Liver (tissue), 9 donors: ENCODE results near the gene EXOSC3. TPM values are rescaled to one million over a fixed set of nuclear protein-coding genes. Genes with fewer than 3 reads are reported as not detected.

Experiments
- DNase-seq: peaks from one replicate; pipeline ENCODE4 v3.0.0-alpha.2; 2017; ENCODE audit warnings: low spot score
- H3K27ac ChIP-seq, 2 donors: one replicate each; pipeline ENCODE4 v1.7.0; 2013; ENCODE audit warnings: inconsistent platforms in 2 of 2, low read length in 2 of 2, control low read depth in 1 of 2, low read depth in 1 of 2, mild to moderate bottlenecking in 1 of 2
- H3K27me3 ChIP-seq, 4 donors: one replicate each; pipeline versions ENCODE4 v1.6.1 to v1.7.0; 2013; ENCODE audit warnings: low read length in 3 of 4, inconsistent platforms in 1 of 4, mild to moderate bottlenecking in 1 of 4, moderate library complexity in 1 of 4; ENCODE audit not compliant: control insufficient read depth in 4 of 4, insufficient read depth in 4 of 4
- H3K36me3 ChIP-seq, 4 donors: one replicate each; pipeline versions ENCODE4 v1.6.1 to v1.7.0; 2013; ENCODE audit warnings: low read length in 3 of 4, mild to moderate bottlenecking in 3 of 4, low read depth in 1 of 4, moderate library complexity in 1 of 4; ENCODE audit not compliant: control insufficient read depth in 4 of 4, insufficient read depth in 3 of 4
- H3K4me1 ChIP-seq, 4 donors: one replicate each; pipeline versions ENCODE4 v1.6.1 to v1.7.0; 2013; ENCODE audit warnings: low read length in 3 of 4, mild to moderate bottlenecking in 3 of 4, moderate library complexity in 1 of 4; ENCODE audit not compliant: control insufficient read depth in 4 of 4, insufficient read depth in 4 of 4
- H3K4me3 ChIP-seq, 3 donors: one replicate each; pipeline versions ENCODE4 v1.6.1 to v1.7.0; 2013; ENCODE audit warnings: low read length in 3 of 3, control low read depth in 1 of 3, low read depth in 1 of 3, mild to moderate bottlenecking in 1 of 3
- H3K9ac ChIP-seq, 2 donors: one replicate each; pipeline ENCODE4 v1.7.0; 2013; ENCODE audit warnings: low read length in 2 of 2, mild to moderate bottlenecking in 2 of 2, moderate library complexity in 2 of 2, control low read depth in 1 of 2, low read depth in 1 of 2
- H3K9me3 ChIP-seq, 4 donors: one replicate each; pipeline versions ENCODE4 v1.6.1 to v1.7.0; 2013; ENCODE audit warnings: low read length in 3 of 4; ENCODE audit not compliant: control insufficient read depth in 4 of 4
- CTCF ChIP-seq: fragments of 150-350 bp; IDR thresholded peaks from 2 replicates; pipeline ENCODE4 v1.5.1; 2017; ENCODE audit warnings: improper control_type of control experiment, low read depth, low read length; ENCODE audit not compliant: missing input control
- EGR1 ChIP-seq, 2 donors: IDR thresholded peaks; 2 replicates each; pipeline ENCODE4 v1.6.1; 2016 to 2018; ENCODE audit warnings: antibody characterized with exemption in 2 of 2, low read depth in 2 of 2
- FOXA1 ChIP-seq: IDR thresholded peaks from 2 replicates; pipeline ENCODE4 v1.6.1; 2016; ENCODE audit warnings: antibody characterized with exemption
- FOXA2 ChIP-seq: IDR thresholded peaks from 2 replicates; pipeline ENCODE4 v1.6.1; 2016; ENCODE audit warnings: antibody characterized with exemption
- GABPA ChIP-seq, 2 donors: IDR thresholded peaks in 1 of 2; conservative IDR thresholded peaks in 1 of 2; 2 replicates each; pipeline ENCODE4 v1.6.1; 2016; ENCODE audit warnings: antibody characterized with exemption in 2 of 2, mild to moderate bottlenecking in 1 of 2, moderate library complexity in 1 of 2
- HNF4A ChIP-seq, 2 donors: conservative IDR thresholded peaks; 2 replicates each; pipeline ENCODE4 v1.6.1; 2016; ENCODE audit warnings: antibody characterized with exemption in 2 of 2, mild to moderate bottlenecking in 2 of 2
- HNF4G ChIP-seq: IDR thresholded peaks from 2 replicates; pipeline ENCODE4 v1.6.1; 2016; ENCODE audit warnings: antibody characterized with exemption
- JUND ChIP-seq, 2 donors: IDR thresholded peaks; 2 replicates each; pipeline ENCODE4 v1.6.1; 2016; ENCODE audit warnings: antibody characterized with exemption in 2 of 2
- NR2F2 ChIP-seq: IDR thresholded peaks from 2 replicates; pipeline ENCODE4 v1.6.1; 2016; ENCODE audit warnings: antibody characterized with exemption
- RAD21 ChIP-seq, 2 donors: IDR thresholded peaks; 2 replicates each; pipeline ENCODE4 v1.6.1; 2016; ENCODE audit warnings: antibody characterized with exemption in 2 of 2, mild to moderate bottlenecking in 2 of 2
- RXRA ChIP-seq, 2 donors: IDR thresholded peaks; 2 replicates each; pipeline ENCODE4 v1.6.1; 2017 to 2018; ENCODE audit warnings: antibody characterized with exemption in 2 of 2, mild to moderate bottlenecking in 1 of 2
- SP1 ChIP-seq: IDR thresholded peaks from 2 replicates; pipeline ENCODE4 v1.6.1; 2018; ENCODE audit warnings: antibody characterized with exemption, mild to moderate bottlenecking
- TAF1 ChIP-seq: conservative IDR thresholded peaks from 2 replicates; pipeline ENCODE4 v1.6.1; 2016; ENCODE audit warnings: antibody characterized with exemption, mild to moderate bottlenecking
- YY1 ChIP-seq: IDR thresholded peaks from 2 replicates; pipeline ENCODE4 v1.6.1; 2016; ENCODE audit warnings: antibody characterized with exemption, mild to moderate bottlenecking
- ZBTB33 ChIP-seq: IDR thresholded peaks from 2 replicates; pipeline ENCODE4 v1.6.1; 2016; ENCODE audit warnings: antibody characterized with exemption
- WGBS: extraction: QIAGEN DNeasy Blood & Tissue Kit; methylation state at CpG from one replicate; pipeline ENCODE4 v1.1.7; 2013; 5-methylcytosine and 5-hydroxymethylcytosine counted together
- polyA plus RNA-seq, 2 donors: library from polyadenylated mRNA; stranded (reverse) in 1 of 2; unstranded in 1 of 2; fragments of 200-250 nt in 1 of 2; fragments of >200 nt in 1 of 2; fragmentation: Nextera tagmentation in 1 of 2; extraction: Ambion mirVana in 1 of 2; gene quantifications; one replicate each; pipeline versions ENCODE4 v1.2.1 to v1.2.3, GENCODE V29; 2013 to 2015
- total RNA-seq, 2 donors: library from RNA; depleted of rRNA; stranded (reverse); fragments of >200 nt; gene quantifications; one replicate each; pipeline ENCODE4 v1.2.3, GENCODE V29; 2014
- TF ChIP-seq, protein P1 (sequence below): IDR thresholded peaks from 2 replicates; pipeline ENCODE4 v1.6.1; 2016; ENCODE audit warnings: antibody characterized with exemption, mild to moderate bottlenecking
- TF ChIP-seq, protein P2 (sequence below): IDR thresholded peaks from 2 replicates; pipeline ENCODE4 v1.6.1; 2016; ENCODE audit warnings: antibody characterized with exemption
- donor health status: healthy.
- donor health status: healthy.
- donor health status: healthy.
- donor health status: healthy.
- donor health status: healthy.

Gene EXOSC3
- total and polyA plus RNA-seq, 4 donors, result 16.2 to 27.7 (median 19.6) TPM

DNA sequence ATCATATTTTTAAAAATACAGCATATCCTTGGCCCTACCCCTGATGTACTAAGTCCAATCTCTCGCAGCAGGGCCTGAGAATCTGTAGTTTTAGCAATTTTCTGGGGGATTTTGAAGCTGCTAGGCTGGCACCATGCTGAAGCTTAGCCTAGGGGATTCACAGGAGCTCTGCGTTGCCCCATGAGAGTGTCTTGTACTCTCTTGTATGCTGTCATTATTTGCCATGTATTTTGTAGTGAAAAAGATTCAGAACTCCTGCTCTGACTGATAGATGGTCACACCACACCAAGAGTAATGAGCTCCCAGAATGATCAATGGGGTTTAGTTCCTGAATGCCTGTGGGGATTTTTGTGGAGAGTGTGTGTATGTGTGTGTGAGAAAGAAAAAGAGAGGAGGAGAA is 51.9 kb downstream of the EXOSC3 start:
- no peak for DNase-seq
- Histone ChIP-seq H3K27me3 (no peaks in the 10 kb centered on the region), H3K9ac (no peak overlapping the region), H3K9me3 (no peaks in the 10 kb centered on the region), H3K27ac (no peak overlapping the region), H3K4me1 (no peaks in the 10 kb centered on the region), H3K36me3 (no peaks in the 10 kb centered on the region), H3K4me3 (no peak overlapping the region)
- WGBS, result 47% methylated on average over 2 of the region's 2 CpGs
- TF ChIP-seq HNF4A (conservative IDR thresholded peaks at IDR 0.05) (no peak), SP1 (no peak), RAD21 (IDR thresholded peaks at IDR 0.05) (no peak), CTCF (no peak), NR2F2 (no peak), FOXA2 (no peak), FOXA1 (no peak), JUND (IDR thresholded peaks at IDR 0.05) (no peak), EGR1 (IDR thresholded peaks at IDR 0.05; ENCODE audit: low read depth in 2 of 2) (no peak), TAF1 (no peak)
- TF ChIP-seq, protein P1, sequence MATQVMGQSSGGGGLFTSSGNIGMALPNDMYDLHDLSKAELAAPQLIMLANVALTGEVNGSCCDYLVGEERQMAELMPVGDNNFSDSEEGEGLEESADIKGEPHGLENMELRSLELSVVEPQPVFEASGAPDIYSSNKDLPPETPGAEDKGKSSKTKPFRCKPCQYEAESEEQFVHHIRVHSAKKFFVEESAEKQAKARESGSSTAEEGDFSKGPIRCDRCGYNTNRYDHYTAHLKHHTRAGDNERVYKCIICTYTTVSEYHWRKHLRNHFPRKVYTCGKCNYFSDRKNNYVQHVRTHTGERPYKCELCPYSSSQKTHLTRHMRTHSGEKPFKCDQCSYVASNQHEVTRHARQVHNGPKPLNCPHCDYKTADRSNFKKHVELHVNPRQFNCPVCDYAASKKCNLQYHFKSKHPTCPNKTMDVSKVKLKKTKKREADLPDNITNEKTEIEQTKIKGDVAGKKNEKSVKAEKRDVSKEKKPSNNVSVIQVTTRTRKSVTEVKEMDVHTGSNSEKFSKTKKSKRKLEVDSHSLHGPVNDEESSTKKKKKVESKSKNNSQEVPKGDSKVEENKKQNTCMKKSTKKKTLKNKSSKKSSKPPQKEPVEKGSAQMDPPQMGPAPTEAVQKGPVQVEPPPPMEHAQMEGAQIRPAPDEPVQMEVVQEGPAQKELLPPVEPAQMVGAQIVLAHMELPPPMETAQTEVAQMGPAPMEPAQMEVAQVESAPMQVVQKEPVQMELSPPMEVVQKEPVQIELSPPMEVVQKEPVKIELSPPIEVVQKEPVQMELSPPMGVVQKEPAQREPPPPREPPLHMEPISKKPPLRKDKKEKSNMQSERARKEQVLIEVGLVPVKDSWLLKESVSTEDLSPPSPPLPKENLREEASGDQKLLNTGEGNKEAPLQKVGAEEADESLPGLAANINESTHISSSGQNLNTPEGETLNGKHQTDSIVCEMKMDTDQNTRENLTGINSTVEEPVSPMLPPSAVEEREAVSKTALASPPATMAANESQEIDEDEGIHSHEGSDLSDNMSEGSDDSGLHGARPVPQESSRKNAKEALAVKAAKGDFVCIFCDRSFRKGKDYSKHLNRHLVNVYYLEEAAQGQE, result no peak

- Histone ChIP-seq H3K4me3 (no peak overlapping the region), H3K4me1 (no peaks in the 10 kb centered on the region), H3K9ac (no peak overlapping the region), H3K9me3 (no peaks in the 10 kb centered on the region), H3K36me3 (no peaks in the 10 kb centered on the region), H3K27me3 (no peaks in the 10 kb centered on the region), H3K27ac (no peak overlapping the region)
- 92% methylated on average over 10 of the region's 10 CpGs for WGBS
- DNase-seq, result no peak
- TF ChIP-seq GABPA (IDR thresholded peaks at IDR 0.05 in 1 of 2, conservative IDR thresholded peaks at IDR 0.05 in 1 of 2) (no peak), CTCF (no peak), RAD21 (IDR thresholded peaks at IDR 0.05) (no peak), NR2F2 (no peak), YY1 (no peak), ZBTB33 (no peak), FOXA1 (no peak), TAF1 (no peak), SP1 (no peak), HNF4G (no peak), EGR1 (IDR thresholded peaks at IDR 0.05; ENCODE audit: low read depth in 2 of 2) (no peak), FOXA2 (no peak), RXRA (IDR thresholded peaks at IDR 0.05) (no peak), HNF4A (conservative IDR thresholded peaks at IDR 0.05) (no peak)
- TF ChIP-seq, protein P1, result no peak
- TF ChIP-seq, protein P2, sequence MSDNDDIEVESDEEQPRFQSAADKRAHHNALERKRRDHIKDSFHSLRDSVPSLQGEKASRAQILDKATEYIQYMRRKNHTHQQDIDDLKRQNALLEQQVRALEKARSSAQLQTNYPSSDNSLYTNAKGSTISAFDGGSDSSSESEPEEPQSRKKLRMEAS, result no peak
These were observed 52.6 kb downstream of the EXOSC3 start for GRCh38 chr9:37732086-37732741.
